C4-2B (cell line): Measurements from ENCODE around the gene KLC4.

Experiments used
- CTCF ChIP-seq: fragments of 450-650 bp; conservative IDR thresholded peaks from 2 replicates; pipeline ENCODE4 v1.5.1; 2017; ENCODE audit warnings: mild to moderate bottlenecking
- ZFX ChIP-seq: fragments of 450-650 bp; IDR thresholded peaks from 2 replicates; pipeline ENCODE4 v1.6.1; 2017

GRCh38 chr6:43013097-43013842 lies 46.2 kb upstream of the KLC4 start:
- no peak for TF ChIP-seq CTCF
- TF ChIP-seq ZFX, result 0 out of 2 replicates have a peak, but pooled peaks have one; percentile 30
